ENCODE results near the gene RDX.
"Not testable (repeated sequence)": the region's sequence is repeated elsewhere in the genome, so short reads cannot be mapped to it uniquely, and the experiment has no call there.

The RDX gene

DNA sequence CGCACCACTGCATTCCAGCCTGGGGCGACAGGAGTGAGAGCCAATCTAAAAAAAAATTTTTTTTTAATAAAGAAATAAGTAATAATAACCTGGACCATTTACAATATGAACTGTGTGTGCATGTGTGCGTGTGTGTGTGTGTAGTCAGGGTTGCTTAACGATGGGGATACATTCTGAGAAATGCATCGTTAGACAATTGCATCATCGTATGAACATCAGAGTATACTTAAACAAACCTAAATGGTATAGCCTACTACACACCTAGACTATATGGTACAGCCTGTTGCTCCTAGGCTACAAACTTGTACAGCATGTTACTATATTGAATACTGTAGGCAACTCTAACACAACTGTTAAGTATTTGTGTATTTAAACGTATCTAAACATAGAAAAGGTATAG lies 26.4 kb downstream of the RDX start:
- no peak for DNase-seq

DNA sequence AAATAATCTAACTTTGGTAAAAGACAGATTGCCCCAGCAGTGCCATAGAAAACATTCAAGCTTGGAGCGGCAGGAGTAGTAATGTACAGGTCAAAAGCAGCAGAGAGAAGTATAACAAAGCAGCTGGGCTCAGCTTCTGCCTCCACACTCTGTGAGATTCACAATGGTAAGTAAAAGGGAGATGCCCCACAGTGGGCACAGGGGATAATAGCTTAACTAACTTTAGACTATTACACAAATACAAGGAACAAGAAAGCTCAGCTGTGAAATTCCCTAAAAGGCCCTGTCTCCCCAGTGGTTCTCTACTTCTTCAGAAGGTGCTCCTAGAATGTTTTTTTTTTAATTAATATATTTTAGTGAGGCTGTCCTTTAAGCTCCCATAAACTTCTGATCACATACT lies 28.0 kb downstream of the RDX start:
- DNase-seq: no peak

DNA sequence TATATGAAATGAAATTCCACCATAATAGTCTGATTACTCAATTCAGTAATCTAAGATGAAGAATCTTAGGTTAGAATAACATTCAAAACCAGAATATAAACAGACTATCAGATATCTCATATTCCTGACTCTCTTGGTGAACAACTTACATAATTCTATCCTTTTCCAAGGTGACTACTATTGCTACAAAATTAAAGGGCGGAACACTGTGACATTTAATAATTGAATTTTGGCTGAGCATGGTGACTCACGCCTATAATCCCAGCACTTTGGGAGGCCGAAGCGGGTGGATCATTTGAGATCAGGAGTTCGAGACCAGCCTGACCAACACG lies 34.4 kb downstream of the RDX start:
- no peak for DNase-seq

DNA sequence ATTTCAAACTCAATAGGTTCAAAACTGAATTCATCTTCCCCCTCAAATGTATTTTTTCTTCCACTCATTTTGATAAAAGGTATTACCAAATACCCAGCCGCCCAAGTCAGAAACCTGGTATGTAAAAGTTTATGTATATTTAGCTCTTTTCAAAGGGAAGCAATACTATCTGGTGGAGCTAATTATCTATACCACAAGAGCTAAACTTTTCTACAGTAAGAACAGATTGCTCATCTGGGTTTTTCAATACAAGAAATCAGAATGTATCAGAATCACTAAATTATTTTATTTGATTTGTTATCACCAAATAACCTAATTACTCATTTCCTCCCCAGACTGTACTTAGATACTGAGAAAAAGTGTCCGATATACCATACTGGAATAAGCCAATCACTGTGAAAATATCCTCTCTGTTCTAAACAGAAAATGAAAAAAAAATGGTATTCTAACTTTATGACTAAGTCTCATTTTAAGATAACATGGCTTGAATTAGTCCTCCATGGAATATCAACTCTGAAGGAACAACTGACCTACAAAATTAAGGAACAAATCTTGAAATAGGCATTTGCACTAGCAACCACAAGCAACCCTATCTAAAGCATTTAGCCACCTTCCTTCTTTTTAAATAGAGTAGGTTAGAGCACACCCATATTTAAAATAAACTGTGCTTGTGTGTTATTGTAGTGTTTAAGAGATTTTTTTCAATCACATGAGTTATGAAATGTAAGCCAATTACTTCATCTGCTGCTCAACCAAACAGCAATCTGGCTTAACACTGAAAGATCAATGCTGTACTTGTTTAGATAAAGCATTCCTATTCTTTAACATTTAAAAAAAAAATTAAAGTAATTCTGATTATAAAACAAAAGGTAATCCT lies 35.0 kb downstream of the RDX start:
- no peak for DNase-seq

DNA sequence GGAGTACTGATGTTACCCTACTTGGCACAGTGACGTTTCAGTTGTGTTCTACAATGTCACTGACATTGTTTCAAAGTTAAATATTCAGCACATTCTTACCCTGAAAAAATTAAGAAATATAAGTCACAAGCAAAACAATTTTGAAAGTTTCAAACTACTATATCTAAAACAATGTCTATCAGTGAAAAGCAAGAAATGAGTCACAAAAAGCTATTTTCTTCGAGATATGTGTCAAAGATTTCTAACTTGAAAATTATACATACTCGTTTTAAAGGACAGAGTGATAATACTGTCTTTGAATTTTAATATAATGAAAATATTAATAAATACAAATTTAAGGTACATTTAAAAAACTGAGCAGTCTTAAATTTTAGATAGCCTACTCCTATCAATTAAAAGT lies 42.9 kb downstream of the RDX start:
- DNase-seq: no peak

DNA sequence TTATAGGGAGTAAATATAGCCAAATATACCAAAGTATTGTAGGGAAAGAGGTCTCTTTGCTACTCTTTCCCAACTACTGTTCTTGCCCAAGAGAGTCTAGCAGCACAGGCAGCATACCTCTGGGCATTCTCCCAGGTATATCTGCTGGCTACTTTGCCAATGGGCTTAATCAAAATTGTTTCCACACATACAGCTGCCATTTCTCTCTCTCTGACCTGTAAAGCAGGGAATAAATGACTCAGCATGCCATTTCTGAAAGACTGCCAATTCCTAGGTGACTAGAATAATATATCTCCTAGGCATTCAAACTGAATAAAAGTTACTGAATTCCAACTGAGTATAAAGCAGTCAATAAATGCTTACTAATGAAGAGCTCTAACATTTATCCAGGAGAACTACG lies 44.6 kb downstream of the RDX start:
- DNase-seq: no peak

DNA sequence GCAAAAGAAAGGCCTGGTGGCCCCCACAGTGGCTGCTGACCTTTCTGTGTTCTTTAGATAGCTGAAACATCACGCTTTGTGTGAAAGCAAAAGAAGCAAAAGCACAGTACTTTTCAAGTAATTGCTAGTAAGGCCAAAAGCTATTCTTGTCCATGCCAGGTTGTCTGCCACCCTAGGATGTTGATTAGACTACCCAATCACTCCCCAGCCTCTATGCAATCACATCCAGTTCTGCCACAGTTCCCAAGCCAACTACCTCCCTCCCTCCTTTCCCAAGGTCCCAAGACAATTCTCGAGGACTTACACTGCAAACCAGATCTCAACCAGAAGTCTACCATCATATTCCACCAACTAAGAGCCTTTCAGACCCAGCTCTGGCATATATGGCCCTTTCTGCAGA lies 46.2 kb downstream of the RDX start:
- DNase-seq: no peak

DNA sequence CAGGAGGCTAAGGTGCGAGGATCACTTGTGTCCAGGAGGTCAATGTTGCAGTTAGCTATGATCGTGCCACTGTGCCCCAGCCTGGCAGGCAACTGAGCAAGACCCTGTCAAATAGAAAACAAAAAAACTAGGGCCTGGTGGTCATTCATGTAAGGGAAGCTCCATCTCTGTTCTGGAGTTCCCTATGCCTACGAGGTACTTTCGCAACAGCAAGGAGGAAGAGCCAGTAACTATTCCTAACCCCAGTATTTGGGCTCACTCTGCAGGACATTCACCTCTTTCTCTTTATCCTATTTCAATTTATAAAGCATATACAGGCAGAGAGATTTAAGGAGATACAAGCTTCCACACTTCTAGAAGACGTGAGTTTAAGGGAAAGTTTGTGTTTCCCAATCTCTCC lies 46.6 kb downstream of the RDX start:
- no peak for DNase-seq

DNA sequence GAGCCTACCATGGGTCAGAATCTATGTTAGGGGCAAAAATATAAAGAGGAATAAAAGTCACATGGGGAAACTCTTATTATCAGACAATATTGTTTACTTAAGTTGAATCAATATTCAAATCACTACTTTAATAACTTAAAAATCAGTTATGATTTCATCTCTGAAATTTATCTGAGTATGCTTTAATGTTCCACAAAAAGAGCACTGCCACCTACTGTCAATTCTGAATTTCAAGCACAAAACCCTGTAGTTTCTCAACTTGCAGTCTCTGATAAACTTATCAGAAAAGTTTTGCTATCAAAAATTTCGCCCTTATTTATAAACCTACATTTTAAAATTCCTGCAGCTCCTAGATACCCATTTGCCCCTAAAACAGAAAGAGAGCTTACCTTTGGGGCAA lies 47.3 kb downstream of the RDX start:
- DNase-seq: peak in 1 of 2 experiments; percentile 31

DNA sequence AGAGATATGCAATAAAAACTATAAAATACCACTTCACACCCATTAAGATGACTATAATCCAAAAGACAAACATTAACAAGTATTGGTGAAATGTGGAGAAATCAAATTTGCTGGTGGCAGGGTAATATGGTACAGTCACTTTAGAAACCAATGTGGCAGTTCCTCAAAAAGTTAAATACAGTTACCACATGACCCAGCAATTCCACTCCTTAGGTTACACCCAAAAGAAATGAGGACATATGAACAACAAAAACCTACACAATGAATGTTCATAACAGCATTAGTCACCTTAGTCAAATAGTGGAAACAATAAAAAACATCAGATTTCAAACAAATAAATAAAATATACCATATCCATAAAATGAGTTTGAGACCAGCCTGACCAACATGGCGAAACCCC lies 52.6 kb downstream of the RDX start:
- DNase-seq: no peak

DNA sequence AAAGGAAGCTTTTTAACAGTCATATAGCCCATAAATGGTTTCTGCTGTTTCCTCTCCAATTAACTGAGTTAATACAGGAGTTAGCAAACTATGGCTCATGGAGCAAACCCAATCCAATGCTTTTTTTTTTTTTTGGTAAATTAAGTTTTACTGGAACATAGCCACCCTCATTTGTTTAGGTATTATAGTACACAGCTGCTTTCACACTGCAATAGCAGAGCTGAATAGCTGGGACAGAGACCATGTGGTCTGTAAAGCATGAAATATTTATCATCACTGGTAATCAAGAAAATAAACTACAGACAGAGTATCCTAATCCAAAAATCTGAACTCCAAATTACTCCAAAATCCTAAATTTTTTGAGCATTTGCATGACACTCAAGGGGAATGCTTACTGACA lies 53.7 kb downstream of the RDX start:
- no peak for DNase-seq

DNA sequence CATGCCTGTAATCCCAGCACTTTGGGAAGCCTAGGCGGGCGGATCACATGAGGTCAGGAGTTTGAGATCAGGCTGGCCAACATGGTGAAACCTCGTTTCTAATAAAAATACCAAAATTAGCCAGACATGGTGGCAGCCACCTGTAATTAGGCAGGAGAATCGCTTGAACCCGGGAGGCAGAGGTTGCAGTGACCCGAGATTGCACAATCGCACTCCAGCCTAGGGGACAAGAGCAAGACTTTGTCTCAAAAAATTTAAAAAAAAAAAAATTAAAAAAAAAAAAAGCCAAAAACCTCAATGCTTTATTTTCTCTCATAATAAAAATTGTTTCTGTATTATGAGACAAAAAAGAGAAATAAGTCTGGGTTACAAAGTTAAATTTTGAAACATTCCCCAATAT lies 54.2 kb downstream of the RDX start:
- DNase-seq: no peak

DNA sequence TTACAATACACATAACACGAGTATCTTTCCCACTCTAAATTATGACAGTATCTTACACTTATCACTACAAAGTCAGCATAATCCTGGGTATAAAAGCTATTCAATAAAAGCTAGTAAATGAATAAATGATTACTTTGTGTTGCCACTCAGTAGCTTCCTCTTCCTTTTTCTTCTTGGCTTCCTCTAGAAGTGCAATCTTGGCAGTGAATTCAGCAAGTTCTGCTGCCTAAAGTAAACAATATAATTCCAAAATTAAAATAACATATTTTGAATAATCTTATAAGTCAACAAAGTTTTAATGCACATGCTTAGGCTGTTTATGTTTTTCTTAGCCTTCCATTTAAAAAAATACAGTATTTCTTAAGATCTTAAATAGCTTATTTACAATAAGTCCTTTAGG lies 60.4 kb downstream of the RDX start:
- DNase-seq: no peak

DNA sequence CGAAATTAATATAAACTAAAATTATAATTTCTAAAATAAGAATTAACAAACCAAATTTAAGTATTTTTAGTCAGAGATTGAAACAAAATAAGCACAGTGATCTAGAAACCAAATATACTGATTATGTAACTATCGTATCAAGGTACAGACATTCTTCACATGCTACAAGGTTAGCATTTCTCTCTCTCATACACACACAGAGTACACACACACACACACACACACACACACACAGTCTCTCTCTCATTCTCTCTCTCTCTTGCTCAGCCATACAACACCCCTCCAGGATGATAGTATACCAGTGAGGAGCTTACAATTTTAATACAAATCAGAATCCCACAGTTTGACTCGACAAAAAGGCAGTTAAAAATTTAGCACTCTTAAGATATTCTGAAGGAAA lies 66.0 kb downstream of the RDX start:
- no peak for DNase-seq

DNA sequence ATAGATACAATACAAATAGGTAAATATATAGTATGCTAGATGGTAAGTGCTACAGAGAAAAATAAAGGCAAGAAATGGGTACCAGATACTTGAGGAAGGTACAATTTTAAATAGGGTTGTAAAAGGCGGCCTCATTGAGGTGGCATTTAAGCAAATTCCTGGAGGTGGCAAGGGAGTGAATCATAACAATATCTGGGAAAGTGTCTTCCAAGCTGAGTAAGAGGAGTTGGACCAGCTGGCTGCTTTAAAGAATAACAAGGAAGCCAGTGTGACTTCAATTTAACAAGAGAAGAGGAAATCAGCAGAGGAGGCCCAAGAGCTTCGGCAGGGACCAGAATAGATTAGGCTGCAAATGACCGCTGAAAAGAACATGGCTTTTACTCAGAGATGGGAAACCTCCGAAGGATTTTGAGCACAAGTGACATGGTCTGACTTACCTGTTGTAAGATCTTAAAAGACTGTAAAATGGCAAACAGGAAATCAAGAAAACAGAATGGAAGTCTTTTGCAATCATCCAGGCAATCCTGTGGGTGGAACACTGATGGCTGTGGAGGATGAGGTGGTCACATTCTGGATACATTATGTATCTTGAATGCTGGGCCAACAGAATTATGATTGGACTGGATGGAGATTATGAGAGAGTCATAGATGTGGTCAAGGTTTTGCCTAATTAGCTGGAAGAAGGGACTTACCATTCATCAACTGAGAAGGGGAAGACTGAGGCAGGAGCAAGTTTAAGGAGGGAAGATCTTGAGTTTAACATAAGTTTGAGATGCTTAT lies 77.2 kb downstream of the RDX start:
- no peak for DNase-seq

DNA sequence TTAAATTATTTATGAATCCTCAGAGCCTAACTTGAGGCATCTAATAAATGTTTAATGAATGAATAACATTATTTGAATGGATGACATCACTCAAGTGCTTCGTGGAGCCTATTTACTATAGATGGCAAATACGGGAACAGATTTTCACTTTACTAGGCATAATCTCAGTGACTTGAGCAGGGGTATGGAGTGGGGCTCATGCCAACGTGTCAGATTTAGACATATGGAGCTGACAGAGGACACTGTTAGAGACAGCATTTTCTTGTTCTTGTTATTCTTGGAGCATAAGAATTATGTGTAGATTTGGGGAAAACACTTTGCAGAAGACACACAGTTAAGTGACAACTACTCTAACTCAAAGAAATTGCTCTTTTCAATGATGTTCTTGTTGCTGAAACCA lies 78.5 kb downstream of the RDX start:
- no peak for DNase-seq

DNA sequence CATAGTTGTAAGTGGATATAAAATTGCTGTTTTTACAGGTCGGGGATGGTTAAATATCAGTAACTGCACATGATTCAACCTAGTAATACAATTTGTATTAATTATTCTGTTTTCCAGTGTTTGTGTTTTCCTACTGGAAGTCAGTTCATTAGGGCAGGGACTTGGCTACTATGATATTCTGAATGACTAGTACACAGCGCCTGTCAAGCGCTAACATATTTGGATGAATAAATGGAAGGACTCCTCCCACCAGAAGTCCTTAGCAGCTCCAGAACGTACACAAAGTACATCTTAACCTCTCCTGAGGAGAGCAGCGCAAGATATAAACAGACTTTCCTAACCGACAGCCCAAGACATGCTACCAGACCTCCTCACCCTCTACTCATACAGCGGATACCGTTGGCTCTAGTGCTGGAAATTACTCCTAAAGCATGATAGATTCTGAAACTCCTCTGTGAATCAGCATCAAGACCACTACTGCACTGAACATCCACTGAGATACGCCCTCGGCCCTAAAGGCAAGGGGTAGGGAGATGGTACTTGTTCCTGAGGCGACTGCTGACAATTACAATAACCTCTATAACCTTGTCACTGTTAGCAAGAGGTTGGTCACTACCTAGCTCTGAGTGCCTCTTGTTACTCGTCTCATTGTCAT lies 79.1 kb downstream of the RDX start:
- DNase-seq: no peak

DNA sequence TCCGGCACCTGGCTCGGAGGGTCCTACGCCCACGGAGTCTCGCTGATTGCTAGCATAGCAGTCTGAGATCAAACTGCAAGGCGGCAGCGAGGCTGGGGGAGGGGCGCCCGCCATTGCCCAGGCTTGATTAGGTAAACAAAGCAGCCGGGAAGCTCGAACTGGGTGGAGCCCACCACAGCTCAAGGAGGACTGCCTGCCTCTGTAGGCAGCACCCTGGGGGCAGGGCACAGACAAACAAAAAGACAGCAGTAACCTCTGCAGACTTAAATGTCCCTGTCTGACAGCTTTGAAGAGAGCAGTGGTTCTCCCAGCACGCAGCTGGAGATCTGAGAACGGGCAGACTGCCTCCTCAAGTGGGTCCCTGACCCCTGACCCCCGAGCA lies 87.1 kb downstream of the RDX start:
- DNase-seq: not testable (repeated sequence)

DNA sequence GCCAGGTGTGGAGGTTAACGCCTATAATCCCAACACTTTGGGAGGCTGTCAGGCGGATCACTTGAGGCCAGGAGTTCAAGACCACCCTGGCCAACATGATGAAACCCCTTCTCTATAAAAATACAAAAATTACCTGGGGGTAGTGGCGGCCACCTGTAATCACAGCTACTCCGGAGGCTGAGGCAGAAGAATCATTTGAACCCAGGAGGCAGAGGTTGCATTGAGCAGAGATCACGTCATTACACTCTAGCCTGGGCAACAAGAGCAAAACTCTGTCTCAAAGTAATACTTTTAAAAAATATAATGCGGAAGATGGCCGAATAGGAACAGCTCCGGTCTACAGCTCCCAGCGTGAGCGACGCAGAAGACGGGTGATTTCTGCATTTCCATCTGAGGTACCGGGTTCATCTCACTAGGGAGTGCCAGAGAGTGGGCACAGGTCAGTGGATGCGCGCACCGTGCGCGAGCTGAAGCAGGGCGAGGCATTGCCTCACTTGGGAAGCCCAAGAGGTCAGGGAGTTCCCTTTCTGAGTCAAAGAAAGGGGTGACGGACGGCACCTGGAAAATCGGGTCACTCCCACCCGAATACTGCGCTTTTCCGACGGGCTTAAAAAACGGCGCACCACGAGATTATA lies 87.6 kb downstream of the RDX start:
- peak; percentile 78 to 86 for DNase-seq

DNA sequence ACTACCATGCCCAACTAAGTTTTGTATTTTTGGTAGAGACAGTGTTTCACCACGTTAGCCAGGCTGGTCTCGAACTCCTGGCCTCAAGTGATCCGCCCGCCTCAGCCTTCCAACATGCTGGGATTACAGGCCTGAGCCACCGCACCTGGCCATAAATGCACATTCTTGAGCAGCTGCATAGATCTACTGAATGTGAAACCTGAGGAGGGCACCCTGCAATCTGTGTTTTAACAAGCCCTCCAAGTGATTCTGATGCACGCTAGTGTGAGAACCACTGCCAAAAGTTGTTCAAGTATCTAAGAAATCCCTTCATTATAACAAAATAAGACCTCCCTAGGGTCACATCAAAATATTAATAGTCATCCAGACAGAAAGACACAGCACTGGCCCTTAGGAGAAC lies 89.3 kb downstream of the RDX start:
- peak in 1 of 2 experiments; percentile 48 for DNase-seq

DNA sequence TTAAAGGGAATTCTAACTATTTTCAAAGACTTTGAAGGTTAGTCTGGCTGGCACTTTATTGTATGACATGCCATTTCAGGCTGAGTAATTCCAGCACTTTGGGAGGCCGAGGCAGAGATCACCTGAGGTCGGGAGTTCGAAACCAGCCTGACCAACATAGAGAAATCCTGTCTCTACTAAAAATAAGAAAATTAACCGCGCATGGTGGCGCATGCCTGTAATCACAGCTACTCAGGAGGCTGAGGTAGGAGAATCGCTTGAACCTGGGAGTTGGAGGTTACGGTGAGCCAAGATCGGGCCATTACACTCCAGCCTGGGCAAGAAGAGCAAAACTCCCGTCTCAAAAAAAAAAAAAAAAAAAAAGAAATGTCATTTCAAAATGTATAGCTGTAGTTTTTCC lies 95.6 kb downstream of the RDX start:
- no peak for DNase-seq

DNA sequence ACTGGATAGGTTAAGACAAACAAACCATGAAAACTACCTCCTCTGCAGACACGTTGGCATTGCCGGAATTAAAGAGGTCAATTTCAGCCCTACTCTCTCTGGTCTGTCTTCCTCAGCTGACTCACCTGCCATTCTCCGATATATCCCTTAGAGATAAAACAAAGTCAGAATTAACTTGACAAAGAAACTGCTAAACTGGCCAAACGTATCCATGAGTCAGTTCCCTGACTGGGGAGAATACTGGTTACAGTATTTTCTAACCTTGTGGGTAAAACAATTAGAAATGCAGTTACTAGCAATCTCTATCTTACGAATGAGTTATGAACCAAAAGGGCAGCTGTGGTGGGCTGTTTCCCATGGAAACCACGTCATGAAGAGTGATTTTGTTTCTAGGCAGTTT lies 96.2 kb downstream of the RDX start:
- peak; percentile 79 to 91 for DNase-seq

DNA sequence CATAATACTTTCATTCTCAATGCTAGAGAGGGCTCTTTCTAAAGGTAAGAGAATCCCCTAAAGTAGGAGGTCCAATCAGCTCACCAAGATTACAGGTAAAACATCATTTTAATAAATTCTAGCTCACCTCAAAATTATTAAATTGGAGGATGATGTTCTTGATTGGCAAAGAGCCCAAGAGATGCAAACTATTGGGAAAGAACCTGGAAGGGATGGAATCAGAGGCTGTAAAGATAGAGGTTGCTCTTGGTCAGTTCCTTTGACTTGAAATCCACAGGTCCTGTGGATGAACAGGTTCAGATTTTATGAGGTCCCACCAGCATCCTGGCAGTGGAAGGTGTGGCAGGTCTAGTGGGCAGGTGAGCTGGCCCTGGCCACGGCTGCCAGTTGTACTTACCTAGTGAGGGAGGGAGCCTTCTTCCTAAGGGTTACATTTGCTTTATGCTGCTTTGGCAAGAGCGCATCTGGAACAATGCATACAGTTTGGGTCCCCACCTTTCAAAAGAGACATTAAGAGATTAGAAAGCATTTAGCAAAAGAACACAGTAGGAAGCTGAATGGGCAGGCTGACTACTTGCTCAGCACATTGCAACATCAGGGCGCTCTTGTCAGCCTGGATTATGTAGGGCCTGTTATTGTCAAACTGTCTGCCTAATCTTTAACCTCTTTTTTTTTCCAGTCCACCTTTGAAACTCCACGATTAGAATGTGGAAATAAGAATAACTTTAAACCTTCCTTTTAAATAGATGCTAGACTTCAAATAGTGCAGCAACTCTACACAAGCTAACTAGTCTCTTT lies 97.0 kb downstream of the RDX start:
- peak in 1 of 2 experiments; percentile 52 for DNase-seq
